Measurements from ENCODE around the gene SLC35A1.

- TF ChIP-seq, protein P1, sequence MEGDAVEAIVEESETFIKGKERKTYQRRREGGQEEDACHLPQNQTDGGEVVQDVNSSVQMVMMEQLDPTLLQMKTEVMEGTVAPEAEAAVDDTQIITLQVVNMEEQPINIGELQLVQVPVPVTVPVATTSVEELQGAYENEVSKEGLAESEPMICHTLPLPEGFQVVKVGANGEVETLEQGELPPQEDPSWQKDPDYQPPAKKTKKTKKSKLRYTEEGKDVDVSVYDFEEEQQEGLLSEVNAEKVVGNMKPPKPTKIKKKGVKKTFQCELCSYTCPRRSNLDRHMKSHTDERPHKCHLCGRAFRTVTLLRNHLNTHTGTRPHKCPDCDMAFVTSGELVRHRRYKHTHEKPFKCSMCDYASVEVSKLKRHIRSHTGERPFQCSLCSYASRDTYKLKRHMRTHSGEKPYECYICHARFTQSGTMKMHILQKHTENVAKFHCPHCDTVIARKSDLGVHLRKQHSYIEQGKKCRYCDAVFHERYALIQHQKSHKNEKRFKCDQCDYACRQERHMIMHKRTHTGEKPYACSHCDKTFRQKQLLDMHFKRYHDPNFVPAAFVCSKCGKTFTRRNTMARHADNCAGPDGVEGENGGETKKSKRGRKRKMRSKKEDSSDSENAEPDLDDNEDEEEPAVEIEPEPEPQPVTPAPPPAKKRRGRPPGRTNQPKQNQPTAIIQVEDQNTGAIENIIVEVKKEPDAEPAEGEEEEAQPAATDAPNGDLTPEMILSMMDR (IDR thresholded peaks at IDR 0.05): no peak
- TF ChIP-seq POLR2A (IDR thresholded peaks at IDR 0.05) (no peak), POLR2AphosphoS5 (IDR thresholded peaks at IDR 0.05) (no peak), EP300 (IDR thresholded peaks at IDR 0.05) (no peak)
These were observed 68.3 kb downstream of the SLC35A1 start for GRCh38 chr6:87541041-87541440.
